ENCODE data around the gene DIPK1A. TPM values are rescaled to one million over a fixed set of nuclear protein-coding genes. Genes with fewer than 3 reads are reported as not detected.

The DIPK1A gene
- total RNA-seq, 1 donor from 2014 or later, result 9.7 TPM

- peaks cover 7% of the 10 kb centered on the region for H3K36me3 ChIP-seq (ENCODE audit: control insufficient read depth, insufficient read depth, low read length)
- H3K27me3 ChIP-seq (ENCODE audit: control insufficient read depth, insufficient read depth, low read length), result no peaks in the 10 kb centered on the region
- H3K4me3 ChIP-seq (ENCODE audit: low read depth, low read length), result no peak overlapping the region
- TF ChIP-seq, protein P1, sequence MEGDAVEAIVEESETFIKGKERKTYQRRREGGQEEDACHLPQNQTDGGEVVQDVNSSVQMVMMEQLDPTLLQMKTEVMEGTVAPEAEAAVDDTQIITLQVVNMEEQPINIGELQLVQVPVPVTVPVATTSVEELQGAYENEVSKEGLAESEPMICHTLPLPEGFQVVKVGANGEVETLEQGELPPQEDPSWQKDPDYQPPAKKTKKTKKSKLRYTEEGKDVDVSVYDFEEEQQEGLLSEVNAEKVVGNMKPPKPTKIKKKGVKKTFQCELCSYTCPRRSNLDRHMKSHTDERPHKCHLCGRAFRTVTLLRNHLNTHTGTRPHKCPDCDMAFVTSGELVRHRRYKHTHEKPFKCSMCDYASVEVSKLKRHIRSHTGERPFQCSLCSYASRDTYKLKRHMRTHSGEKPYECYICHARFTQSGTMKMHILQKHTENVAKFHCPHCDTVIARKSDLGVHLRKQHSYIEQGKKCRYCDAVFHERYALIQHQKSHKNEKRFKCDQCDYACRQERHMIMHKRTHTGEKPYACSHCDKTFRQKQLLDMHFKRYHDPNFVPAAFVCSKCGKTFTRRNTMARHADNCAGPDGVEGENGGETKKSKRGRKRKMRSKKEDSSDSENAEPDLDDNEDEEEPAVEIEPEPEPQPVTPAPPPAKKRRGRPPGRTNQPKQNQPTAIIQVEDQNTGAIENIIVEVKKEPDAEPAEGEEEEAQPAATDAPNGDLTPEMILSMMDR (IDR thresholded peaks at IDR 0.05; ENCODE audit: insufficient read depth, low read length, severe bottlenecking), result no peak
- DNase-seq (ENCODE audit: low read depth), result no peak
- no peak for FAIRE-seq
These were observed 116.8 kb downstream of the DIPK1A start for GRCh38 chr1:92844439-92844838.

DNA sequence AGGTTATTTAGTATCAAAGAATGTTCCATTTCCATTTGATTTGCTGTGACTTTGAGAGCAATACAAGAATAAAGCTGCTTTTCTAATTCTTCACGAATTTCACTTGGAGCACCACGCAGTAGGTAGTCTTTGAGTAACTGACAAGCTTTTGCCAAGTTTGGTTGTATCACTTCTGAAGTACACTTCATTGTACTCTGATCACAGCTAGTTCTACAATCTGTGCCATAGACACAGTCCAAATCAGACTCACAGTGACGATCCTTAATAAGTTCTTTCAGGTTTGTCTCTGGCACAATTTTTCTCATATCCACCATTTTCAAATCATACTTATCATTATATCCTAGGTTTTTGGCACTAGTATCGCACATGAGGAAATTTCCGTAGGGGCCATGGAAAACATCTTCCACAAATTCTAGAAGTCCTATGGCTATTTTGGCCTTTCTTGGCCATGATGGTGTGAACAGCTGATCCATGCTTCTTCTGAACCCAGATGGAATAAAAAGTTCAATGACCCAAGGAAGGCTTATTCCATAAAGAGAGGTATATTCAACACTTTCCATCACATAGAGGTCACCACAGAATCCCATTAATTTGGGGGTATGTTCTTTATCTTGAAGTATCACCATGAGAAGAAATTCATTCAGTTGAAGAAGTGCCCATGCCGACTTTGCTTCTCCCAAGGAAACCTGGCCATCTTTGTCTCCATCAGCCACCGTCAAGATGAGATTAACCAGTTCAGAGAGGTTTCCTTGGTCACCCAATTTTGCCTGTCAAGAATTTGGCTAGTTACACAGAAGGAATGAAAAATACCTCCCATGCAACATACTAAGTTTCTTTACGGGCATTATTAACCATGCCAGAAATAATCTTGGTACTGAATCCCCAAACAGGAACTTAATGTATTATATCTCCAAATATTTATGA is 117.6 kb downstream of the DIPK1A start:
- Histone ChIP-seq H3K36me3 (ENCODE audit: control insufficient read depth, insufficient read depth, low read length) (peaks cover 8% of the 10 kb centered on the region), H3K4me3 (ENCODE audit: low read depth, low read length) (no peak overlapping the region), H3K27me3 (ENCODE audit: control insufficient read depth, insufficient read depth, low read length) (no peaks in the 10 kb centered on the region)
- FAIRE-seq, result no peak
- DNase-seq (ENCODE audit: low read depth), result no peak
- TF ChIP-seq, protein P1 (IDR thresholded peaks at IDR 0.05; ENCODE audit: insufficient read depth, low read length, severe bottlenecking), result no peak

DNA sequence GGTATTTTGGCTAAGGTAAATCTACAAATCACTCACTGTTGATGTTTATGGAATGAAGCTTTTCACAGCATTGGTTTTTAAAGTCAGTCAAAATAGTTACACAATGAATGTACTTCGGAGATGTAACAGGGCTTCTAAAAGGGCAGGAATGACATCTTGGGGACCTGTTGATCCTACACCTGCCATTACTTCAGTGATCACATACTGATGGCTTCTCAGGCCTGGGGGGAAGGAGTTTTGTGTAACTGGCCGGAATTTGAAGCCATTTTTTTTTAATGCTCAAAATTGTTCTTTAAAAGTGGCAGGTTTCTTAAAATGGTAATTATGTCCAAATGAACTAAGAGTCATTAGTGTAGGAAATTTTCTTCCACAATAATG is 118.2 kb downstream of the DIPK1A start:
- Histone ChIP-seq H3K27me3 (ENCODE audit: control insufficient read depth, insufficient read depth, low read length) (no peaks in the 10 kb centered on the region), H3K4me3 (ENCODE audit: low read depth, low read length) (no peak overlapping the region), H3K36me3 (ENCODE audit: control insufficient read depth, insufficient read depth, low read length) (peaks cover 11% of the 10 kb centered on the region)
- FAIRE-seq, result no peak
- TF ChIP-seq, protein P1 (IDR thresholded peaks at IDR 0.05; ENCODE audit: insufficient read depth, low read length, severe bottlenecking), result no peak
- no peak for DNase-seq (ENCODE audit: low read depth)

- peaks cover 13% of the 10 kb centered on the region for H3K36me3 ChIP-seq (ENCODE audit: control insufficient read depth, insufficient read depth, low read length)
- TF ChIP-seq, protein P1 (IDR thresholded peaks at IDR 0.05; ENCODE audit: insufficient read depth, low read length, severe bottlenecking), result no peak
- no peak overlapping the region for H3K4me3 ChIP-seq (ENCODE audit: low read depth, low read length)
- DNase-seq (ENCODE audit: low read depth) (no peak), FAIRE-seq (no peak)
- no peaks in the 10 kb centered on the region for H3K27me3 ChIP-seq (ENCODE audit: control insufficient read depth, insufficient read depth, low read length)
These were observed 118.9 kb downstream of the DIPK1A start for GRCh38 chr1:92842082-92843045.

- H3K36me3 ChIP-seq (ENCODE audit: control insufficient read depth, insufficient read depth, low read length), result peaks cover 23% of the 10 kb centered on the region
These were observed 120.7 kb downstream of the DIPK1A start for GRCh38 chr1:92840600-92840999.

More at GRCh38 chr1:92840600-92840999, 120.7 kb downstream of the DIPK1A start:
- DNase-seq (ENCODE audit: low read depth) (no peak), FAIRE-seq (no peak)
- no peak overlapping the region for H3K4me3 ChIP-seq (ENCODE audit: low read depth, low read length)
- TF ChIP-seq, protein P1 (IDR thresholded peaks at IDR 0.05; ENCODE audit: insufficient read depth, low read length, severe bottlenecking), result no peak
- H3K27me3 ChIP-seq (ENCODE audit: control insufficient read depth, insufficient read depth, low read length), result no peaks in the 10 kb centered on the region
